ENCODE data around the gene MRGPRD.

The MRGPRD gene

DNA sequence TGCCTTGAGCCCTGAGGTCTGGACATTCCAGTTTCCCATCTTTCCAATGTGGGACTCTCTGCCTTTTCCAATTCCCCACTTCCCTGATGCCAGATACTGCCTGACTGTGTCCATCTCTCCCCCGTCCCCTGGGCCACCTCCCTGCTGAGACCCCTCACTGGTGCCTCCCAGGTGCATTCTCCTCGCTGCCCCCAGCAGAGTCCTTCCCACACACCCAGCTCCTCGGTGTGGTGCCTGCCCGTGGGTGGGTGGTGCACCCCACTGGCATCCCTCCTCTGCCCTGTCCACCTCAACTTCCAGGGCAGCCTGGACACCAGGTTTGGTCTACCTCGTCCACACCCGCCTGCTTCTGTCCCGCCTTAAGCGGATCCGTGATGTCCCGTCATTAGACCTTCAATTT lies 37.2 kb upstream of the MRGPRD start:
- ChIA-PET CTCF (no interaction called here), POLR2A (no interaction called here)
- no peak for DNase-seq (ENCODE audit: extremely low spot score)
- TF ChIP-seq ARNT (IDR thresholded peaks at IDR 0.05) (no peak), ELF4 (IDR thresholded peaks at IDR 0.05) (no peak), TARDBP (IDR thresholded peaks at IDR 0.05) (no peak), FOXK2 (IDR thresholded peaks at IDR 0.05) (no peak), FOXA1 (IDR thresholded peaks at IDR 0.05) (no peak), CTBP1 (IDR thresholded peaks at IDR 0.05; ENCODE audit: borderline replicate concordance) (no peak), NFRKB (IDR thresholded peaks at IDR 0.05) (no peak), LEF1 (IDR thresholded peaks at IDR 0.05; ENCODE audit: borderline replicate concordance) (no peak), ZNF384 (IDR thresholded peaks at IDR 0.05) (no peak), HDGF (IDR thresholded peaks at IDR 0.05; ENCODE audit: borderline replicate concordance) (no peak), SP1 (IDR thresholded peaks at IDR 0.05) (no peak), L3MBTL2 (conservative IDR thresholded peaks at IDR 0.05) (no peak), BHLHE40 (IDR thresholded peaks at IDR 0.05; ENCODE audit: borderline replicate concordance) (no peak), SUZ12 (IDR thresholded peaks at IDR 0.05) (no peak)
- TF ChIP-seq, protein P1, sequence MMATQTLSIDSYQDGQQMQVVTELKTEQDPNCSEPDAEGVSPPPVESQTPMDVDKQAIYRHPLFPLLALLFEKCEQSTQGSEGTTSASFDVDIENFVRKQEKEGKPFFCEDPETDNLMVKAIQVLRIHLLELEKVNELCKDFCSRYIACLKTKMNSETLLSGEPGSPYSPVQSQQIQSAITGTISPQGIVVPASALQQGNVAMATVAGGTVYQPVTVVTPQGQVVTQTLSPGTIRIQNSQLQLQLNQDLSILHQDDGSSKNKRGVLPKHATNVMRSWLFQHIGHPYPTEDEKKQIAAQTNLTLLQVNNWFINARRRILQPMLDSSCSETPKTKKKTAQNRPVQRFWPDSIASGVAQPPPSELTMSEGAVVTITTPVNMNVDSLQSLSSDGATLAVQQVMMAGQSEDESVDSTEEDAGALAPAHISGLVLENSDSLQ (IDR thresholded peaks at IDR 0.05) = no peak

- DNase-seq (ENCODE audit: extremely low spot score) = no peak
- ChIA-PET CTCF (no interaction called here), POLR2A (no interaction called here)
- no peak for TF ChIP-seq HDGF (IDR thresholded peaks at IDR 0.05; ENCODE audit: borderline replicate concordance)
- TF ChIP-seq BHLHE40 (IDR thresholded peaks at IDR 0.05; ENCODE audit: borderline replicate concordance) = no peak
- TF ChIP-seq CTBP1 (IDR thresholded peaks at IDR 0.05; ENCODE audit: borderline replicate concordance) = no peak
- TF ChIP-seq, protein P1 (IDR thresholded peaks at IDR 0.05) = no peak
- TF ChIP-seq FOXK2 (IDR thresholded peaks at IDR 0.05) = no peak
- no peak for TF ChIP-seq FOXM1 (IDR thresholded peaks at IDR 0.05; ENCODE audit: borderline replicate concordance)
- no peak for TF ChIP-seq SP1 (IDR thresholded peaks at IDR 0.05)
- TF ChIP-seq L3MBTL2 (conservative IDR thresholded peaks at IDR 0.05) = no peak
- TF ChIP-seq ARNT (IDR thresholded peaks at IDR 0.05) = no peak
- TF ChIP-seq ELF4 (IDR thresholded peaks at IDR 0.05) = no peak
Measured at GRCh38 chr11:69014898-69015549, 34.2 kb upstream of the MRGPRD start.

- CTCF ChIA-PET = no interaction called here
- TF ChIP-seq FOXK2 (IDR thresholded peaks at IDR 0.05) (no peak), CTBP1 (IDR thresholded peaks at IDR 0.05; ENCODE audit: borderline replicate concordance) (no peak), SUZ12 (IDR thresholded peaks at IDR 0.05) (no peak), NFRKB (IDR thresholded peaks at IDR 0.05) (no peak), LEF1 (IDR thresholded peaks at IDR 0.05; ENCODE audit: borderline replicate concordance) (no peak), FOXM1 (IDR thresholded peaks at IDR 0.05; ENCODE audit: borderline replicate concordance) (no peak), ARNT (IDR thresholded peaks at IDR 0.05) (no peak)
- POLR2A ChIA-PET = no interaction called here
- no peak for DNase-seq (ENCODE audit: extremely low spot score)
Measured at GRCh38 chr11:69014084-69014851, 33.5 kb upstream of the MRGPRD start.

DNA sequence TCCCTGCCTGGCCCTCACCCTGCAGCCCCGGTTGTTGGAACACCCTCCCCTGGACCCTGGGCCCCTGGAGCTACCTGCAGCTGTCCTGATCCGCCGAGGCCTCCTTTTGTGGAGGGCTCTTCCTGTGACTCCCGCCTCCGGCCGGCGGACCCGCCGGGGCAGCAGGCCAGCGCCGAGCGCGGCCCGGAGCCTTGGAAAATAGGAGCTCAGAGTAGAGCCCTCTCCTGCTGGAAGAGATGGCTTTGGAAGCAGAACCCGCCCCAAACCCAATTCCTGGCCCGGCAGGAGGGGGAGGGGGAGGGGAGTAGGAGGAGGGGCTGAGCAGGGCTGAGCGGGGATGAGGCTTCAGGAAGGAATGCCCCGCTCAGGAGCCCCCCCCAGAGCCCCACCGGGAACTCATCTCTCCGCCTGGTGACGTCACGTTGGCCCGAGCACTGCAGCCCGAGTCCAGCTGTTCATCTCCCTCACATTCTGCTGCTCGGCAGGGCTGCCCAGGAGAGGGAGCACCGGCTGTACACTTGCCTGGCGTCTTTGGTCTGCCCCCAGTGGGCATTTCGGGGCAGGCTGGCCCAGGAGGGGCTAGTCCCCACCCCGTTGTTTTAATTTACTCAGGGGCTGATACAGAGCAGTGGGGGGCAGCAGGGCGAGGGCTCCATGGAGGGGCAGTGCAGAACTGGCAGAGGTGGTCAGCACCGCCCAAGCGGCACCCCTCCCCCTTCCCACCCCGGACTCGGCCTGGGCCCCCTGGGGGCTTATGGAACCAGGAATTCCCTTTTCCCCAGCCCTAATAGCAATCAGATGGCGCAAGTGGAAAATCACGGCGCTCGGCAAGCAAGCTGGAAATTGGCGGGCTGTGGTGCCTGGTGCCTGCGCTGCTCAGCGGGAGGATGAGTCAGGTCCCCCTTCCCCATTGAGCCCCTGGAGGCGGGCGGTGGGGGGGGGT lies 32.5 kb upstream of the MRGPRD start, which contains the start of gene MRGPRF:
Gene MRGPRF (minus strand): TSS at position 238 of the 943 bp plus-strand sequence. CDS start 3,345 bp downstream, outside the sequence.
- DNase-seq (ENCODE audit: extremely low spot score) = no peak
- ChIA-PET POLR2A (no interaction called here), CTCF (no interaction called here)
- TF ChIP-seq FOXM1 (IDR thresholded peaks at IDR 0.05; ENCODE audit: borderline replicate concordance) = no peak
- no peak for TF ChIP-seq L3MBTL2 (conservative IDR thresholded peaks at IDR 0.05)

DNA sequence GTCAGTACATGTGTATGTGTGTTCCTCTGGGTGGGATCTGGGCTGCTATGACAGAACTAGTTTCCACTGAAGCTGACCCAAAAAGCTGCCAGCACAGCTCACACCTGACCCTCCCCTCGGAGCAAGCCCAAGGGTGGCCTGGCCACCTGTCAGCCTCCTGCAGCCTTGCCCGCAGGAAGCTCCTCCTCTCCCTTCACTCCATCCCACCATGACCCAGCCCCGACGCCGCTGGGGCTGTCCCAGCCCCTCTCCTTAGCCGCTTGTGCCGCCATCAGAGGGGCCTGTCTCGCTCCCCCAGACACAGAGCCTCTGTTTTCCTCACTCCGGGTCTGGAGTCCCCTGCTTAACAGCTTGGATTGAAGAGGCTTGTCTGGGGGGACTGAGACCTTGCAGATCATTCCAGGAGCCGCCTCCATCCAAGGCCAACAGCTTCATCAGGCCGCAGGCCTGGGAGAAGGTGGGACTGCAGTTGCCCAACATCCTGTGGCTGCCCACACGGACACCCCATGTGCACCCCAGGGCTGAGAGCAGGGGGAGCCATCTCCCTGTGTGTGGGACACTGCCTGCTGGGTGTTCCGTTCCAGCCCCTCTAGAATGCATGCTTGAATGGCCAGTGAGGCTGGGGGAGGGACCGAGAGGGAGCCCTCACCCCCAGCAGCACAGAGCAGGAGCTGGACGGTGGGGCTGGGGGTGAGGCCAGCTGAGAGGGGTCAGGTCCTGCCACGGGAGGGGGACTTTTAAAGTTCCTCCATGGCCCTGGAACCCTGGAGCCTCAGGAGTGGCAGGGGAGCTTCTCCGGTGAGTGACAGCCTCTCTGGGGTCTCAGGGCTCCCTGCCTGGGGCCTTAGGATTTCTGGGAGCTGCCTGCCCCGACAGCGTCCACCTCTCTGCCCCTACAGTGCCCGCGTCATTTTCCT lies 31.6 kb upstream of the MRGPRD start:
- TF ChIP-seq ELF4 (IDR thresholded peaks at IDR 0.05) (no peak), FOXA1 (IDR thresholded peaks at IDR 0.05) (no peak), BHLHE40 (IDR thresholded peaks at IDR 0.05; ENCODE audit: borderline replicate concordance) (no peak)
- no peak for DNase-seq (ENCODE audit: extremely low spot score)
- ChIA-PET POLR2A (no interaction called here), CTCF (interaction anchor here (0.9 kb wide), 1 partner anchor 11 kb away, joined by 4 read pairs; no protein-coding TSS in a partner anchor)

GRCh38 chr11:69011624-69012091 lies 30.9 kb upstream of the MRGPRD start:
- ChIA-PET POLR2A (no interaction called here), CTCF (interaction anchor here (0.9 kb wide), 1 partner anchor 11 kb away, joined by 4 read pairs; no protein-coding TSS in a partner anchor)
- DNase-seq (ENCODE audit: extremely low spot score) = no peak
- TF ChIP-seq, protein P1 (IDR thresholded peaks at IDR 0.05) = no peak
- TF ChIP-seq ELF4 (IDR thresholded peaks at IDR 0.05) = no peak
- no peak for TF ChIP-seq FOXA1 (IDR thresholded peaks at IDR 0.05)
- no peak for TF ChIP-seq ZNF384 (IDR thresholded peaks at IDR 0.05)
- no peak for TF ChIP-seq TARDBP (IDR thresholded peaks at IDR 0.05)
- no peak for TF ChIP-seq SUZ12 (IDR thresholded peaks at IDR 0.05)
- no peak for TF ChIP-seq ARNT (IDR thresholded peaks at IDR 0.05)
- TF ChIP-seq LEF1 (IDR thresholded peaks at IDR 0.05; ENCODE audit: borderline replicate concordance) = no peak
- no peak for TF ChIP-seq SP1 (IDR thresholded peaks at IDR 0.05)
- no peak for TF ChIP-seq CTBP1 (IDR thresholded peaks at IDR 0.05; ENCODE audit: borderline replicate concordance)
- no peak for TF ChIP-seq HDGF (IDR thresholded peaks at IDR 0.05; ENCODE audit: borderline replicate concordance)
- TF ChIP-seq NFRKB (IDR thresholded peaks at IDR 0.05) = no peak
- no peak for TF ChIP-seq FOXM1 (IDR thresholded peaks at IDR 0.05; ENCODE audit: borderline replicate concordance)
- no peak for TF ChIP-seq L3MBTL2 (conservative IDR thresholded peaks at IDR 0.05)
- no peak for TF ChIP-seq FOXK2 (IDR thresholded peaks at IDR 0.05)
- no peak for TF ChIP-seq BHLHE40 (IDR thresholded peaks at IDR 0.05; ENCODE audit: borderline replicate concordance)

Measured in HEK293T (cell line).